OCI-LY3 (cell line): ENCODE results near the gene MTCL1.

Source experiments
- H2AFZ ChIP-seq: fragments of 200-600, 300-600 bp; shearing (Covaris generic); 2 replicates; pipeline ENCODE4 v1.6.0; 2014; ENCODE audit warnings: antibody characterized with exemption, low read depth, low read length
- H3K27ac ChIP-seq: fragments of 200-600, 300-600 bp; sonication (generic); 2 replicates; pipeline ENCODE4 v1.5.1; 2014; ENCODE audit warnings: mild to moderate bottlenecking, low read length, moderate library complexity, mixed read lengths
- H3K27me3 ChIP-seq: fragments of 200-600, 300-600 bp; sonication (generic); 2 replicates; pipeline ENCODE4 v1.6.1; 2014; ENCODE audit warnings: low read depth, low read length, mixed read lengths
- H3K36me3 ChIP-seq: fragments of 200-600, 300-600 bp; sonication (generic); replicated peaks from 2 replicates; pipeline ENCODE3; 2014; ENCODE audit warnings: low read depth, low read length, mixed read lengths
- H3K4me1 ChIP-seq: fragments of 300-600, 200-600 bp; sonication (generic); 2 replicates; pipeline ENCODE4 v1.6.1; 2014; ENCODE audit warnings: low read length, mixed read lengths
- H3K4me2 ChIP-seq: fragments of 200-600, 300-600 bp; sonication (generic); 2 replicates; pipeline ENCODE4 v1.6.1; 2014; ENCODE audit warnings: low read length, mixed read lengths
- H3K4me3 ChIP-seq: fragments of 300-600, 200-600 bp; sonication (generic); 2 replicates; pipeline ENCODE4 v1.5.1; 2014; ENCODE audit warnings: antibody characterized with exemption, mild to moderate bottlenecking, low read length, moderate library complexity
- H3K79me2 ChIP-seq: fragments of 300-600, 200-600 bp; shearing (Covaris generic); 2 replicates; pipeline ENCODE4 v1.6.1; 2014; ENCODE audit warnings: mild to moderate bottlenecking, low read length, mixed read lengths
- H3K9ac ChIP-seq: fragments of 300-600, 200-600 bp; shearing (Covaris generic); 2 replicates; pipeline ENCODE4 v1.6.0; 2014; ENCODE audit warnings: mild to moderate bottlenecking, low read length, moderate library complexity
- H3K9me3 ChIP-seq: fragments of 200-600, 300-600 bp; shearing (Covaris generic); 2 replicates; pipeline ENCODE4 v1.6.1; 2014; ENCODE audit warnings: low read length, mixed read lengths; ENCODE audit not compliant: insufficient read depth
- H4K20me1 ChIP-seq: fragments of 200-600, 300-600 bp; sonication (generic); 2 replicates; pipeline ENCODE4 v1.6.1; 2016; ENCODE audit warnings: low read length, mixed read lengths; ENCODE audit not compliant: insufficient read depth
- EZH2phosphoT487 ChIP-seq: fragments of 200-600 bp; shearing (Covaris generic); IDR thresholded peaks from 2 replicates; pipeline ENCODE4 v1.6.1; 2018; ENCODE audit warnings: antibody characterized with exemption, mixed run types, low read depth
- TF ChIP-seq, protein P1 (sequence below): fragments of 200-600, 300-600 bp; sonication (generic); IDR thresholded peaks from 2 replicates; pipeline ENCODE4 v1.5.1; 2014; ENCODE audit warnings: antibody characterized with exemption, low read length, low read depth

The MTCL1 gene

DNA sequence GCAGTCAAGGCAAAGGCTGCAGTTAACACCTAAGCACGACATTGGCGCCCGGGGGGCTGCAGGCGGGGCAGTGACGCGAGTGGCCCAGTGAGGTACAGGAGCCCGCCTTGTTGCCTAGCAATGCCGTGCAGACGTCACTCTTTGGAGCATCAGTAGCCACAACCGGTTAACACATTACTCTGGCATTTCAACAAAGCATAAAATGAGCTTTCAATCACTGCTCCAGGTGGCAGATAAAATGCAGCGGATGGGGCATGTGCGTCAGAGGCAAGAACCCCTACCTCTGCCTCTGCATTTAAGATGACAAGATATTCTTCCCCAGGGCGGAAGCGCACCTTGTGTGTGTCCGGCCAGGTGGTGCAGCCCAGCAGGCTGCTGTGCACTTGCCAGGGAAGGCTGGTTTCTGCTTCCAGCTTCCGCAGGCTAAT, 139.4 kb downstream of the MTCL1 start:
- H3K9ac ChIP-seq, result no peak overlapping the region
- H3K36me3 ChIP-seq, result no peaks in the 10 kb centered on the region
- no peak overlapping the region for H2AFZ ChIP-seq
- no peaks in the 10 kb centered on the region for H3K79me2 ChIP-seq
- H3K27ac ChIP-seq, result no peak overlapping the region
- H3K9me3 ChIP-seq, result no peaks in the 10 kb centered on the region
- TF ChIP-seq, protein P1, sequence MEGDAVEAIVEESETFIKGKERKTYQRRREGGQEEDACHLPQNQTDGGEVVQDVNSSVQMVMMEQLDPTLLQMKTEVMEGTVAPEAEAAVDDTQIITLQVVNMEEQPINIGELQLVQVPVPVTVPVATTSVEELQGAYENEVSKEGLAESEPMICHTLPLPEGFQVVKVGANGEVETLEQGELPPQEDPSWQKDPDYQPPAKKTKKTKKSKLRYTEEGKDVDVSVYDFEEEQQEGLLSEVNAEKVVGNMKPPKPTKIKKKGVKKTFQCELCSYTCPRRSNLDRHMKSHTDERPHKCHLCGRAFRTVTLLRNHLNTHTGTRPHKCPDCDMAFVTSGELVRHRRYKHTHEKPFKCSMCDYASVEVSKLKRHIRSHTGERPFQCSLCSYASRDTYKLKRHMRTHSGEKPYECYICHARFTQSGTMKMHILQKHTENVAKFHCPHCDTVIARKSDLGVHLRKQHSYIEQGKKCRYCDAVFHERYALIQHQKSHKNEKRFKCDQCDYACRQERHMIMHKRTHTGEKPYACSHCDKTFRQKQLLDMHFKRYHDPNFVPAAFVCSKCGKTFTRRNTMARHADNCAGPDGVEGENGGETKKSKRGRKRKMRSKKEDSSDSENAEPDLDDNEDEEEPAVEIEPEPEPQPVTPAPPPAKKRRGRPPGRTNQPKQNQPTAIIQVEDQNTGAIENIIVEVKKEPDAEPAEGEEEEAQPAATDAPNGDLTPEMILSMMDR, result no peak
- TF ChIP-seq EZH2phosphoT487, result no peak
- H3K4me2 ChIP-seq, result no peak overlapping the region
- no peaks in the 10 kb centered on the region for H4K20me1 ChIP-seq
- no peak overlapping the region for H3K4me3 ChIP-seq
- peaks cover 7% of the 10 kb centered on the region; the same call in 1 of the 2 replicates for H3K4me1 ChIP-seq
- 0 out of 2 replicates have a peak, but pooled peaks cover 4% of the 10 kb centered on the region for H3K27me3 ChIP-seq

DNA sequence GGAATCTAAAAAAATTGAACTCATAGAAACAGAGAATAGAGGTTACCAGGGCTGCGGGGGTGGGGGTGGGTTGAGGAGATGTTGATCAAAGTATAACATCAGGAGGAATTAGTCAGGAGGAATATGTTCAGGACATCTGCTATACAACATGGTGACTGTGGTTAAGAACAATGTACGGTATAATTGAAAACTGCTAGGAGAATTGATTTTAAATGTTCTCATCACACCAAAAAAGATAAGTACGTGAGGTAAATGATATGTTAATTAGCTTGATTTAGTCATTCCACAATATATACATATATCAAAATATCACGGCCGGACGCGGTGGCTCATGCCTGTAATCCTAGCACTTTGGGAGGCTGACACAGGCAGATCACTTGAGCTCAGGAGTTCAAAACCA, 140.2 kb downstream of the MTCL1 start:
- H3K27me3 ChIP-seq, result 0 out of 2 replicates have a peak, but pooled peaks cover 4% of the 10 kb centered on the region

DNA sequence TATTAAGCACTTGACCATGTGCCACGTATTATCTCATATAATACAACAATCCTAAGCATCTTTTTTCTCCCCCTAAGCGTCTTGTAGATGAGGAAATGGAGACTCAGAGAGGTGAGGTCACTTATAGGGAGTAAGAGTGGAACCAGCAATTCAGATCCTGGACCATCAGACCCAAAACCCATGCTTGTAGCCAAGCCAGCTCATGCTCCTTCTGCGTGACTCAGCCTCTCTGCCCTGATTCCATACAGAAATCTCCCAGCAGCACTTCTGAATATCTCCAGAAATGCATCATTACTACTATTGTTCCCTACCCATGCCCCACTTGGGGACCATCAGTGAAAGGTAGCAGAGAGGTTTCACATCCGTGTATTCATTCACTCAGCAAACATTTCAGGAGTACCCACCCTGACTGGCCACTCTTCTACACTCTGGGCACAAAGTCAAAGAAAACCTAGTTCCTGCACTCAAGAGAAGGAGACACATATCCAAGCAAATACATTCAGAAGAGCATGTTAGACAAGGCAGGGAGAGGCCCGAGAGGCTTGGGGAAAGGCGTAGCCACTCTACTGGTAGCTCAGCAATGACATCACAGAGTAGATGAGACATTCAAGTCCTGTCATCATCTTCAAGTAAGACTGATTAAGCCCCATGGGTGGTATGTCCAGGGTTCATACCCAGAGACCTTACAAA, 141.9 kb downstream of the MTCL1 start:
- Histone ChIP-seq H3K36me3 (no peaks in the 10 kb centered on the region), H3K4me3 (no peak overlapping the region), H3K9ac (no peak overlapping the region), H4K20me1 (no peaks in the 10 kb centered on the region), H2AFZ (no peak overlapping the region), H3K27ac (no peak overlapping the region), H3K4me1 (peaks cover 7% of the 10 kb centered on the region; the same call in 1 of the 2 replicates), H3K9me3 (no peaks in the 10 kb centered on the region), H3K4me2 (no peak overlapping the region), H3K79me2 (no peaks in the 10 kb centered on the region), H3K27me3 (no peaks in the 10 kb centered on the region)
- TF ChIP-seq EZH2phosphoT487, result no peak
- TF ChIP-seq, protein P1, result no peak

More for the DNA sequence above, 140.2 kb downstream of the MTCL1 start:
- Histone ChIP-seq H3K79me2 (no peaks in the 10 kb centered on the region), H3K9ac (no peak overlapping the region), H3K36me3 (no peaks in the 10 kb centered on the region), H2AFZ (no peak overlapping the region), H3K27ac (no peak overlapping the region), H3K4me2 (no peak overlapping the region), H3K4me3 (no peak overlapping the region), H3K4me1 (peaks cover 7% of the 10 kb centered on the region; the same call in 1 of the 2 replicates), H3K9me3 (no peaks in the 10 kb centered on the region), H4K20me1 (no peaks in the 10 kb centered on the region)
- TF ChIP-seq, protein P1, result no peak
- no peak for TF ChIP-seq EZH2phosphoT487

DNA sequence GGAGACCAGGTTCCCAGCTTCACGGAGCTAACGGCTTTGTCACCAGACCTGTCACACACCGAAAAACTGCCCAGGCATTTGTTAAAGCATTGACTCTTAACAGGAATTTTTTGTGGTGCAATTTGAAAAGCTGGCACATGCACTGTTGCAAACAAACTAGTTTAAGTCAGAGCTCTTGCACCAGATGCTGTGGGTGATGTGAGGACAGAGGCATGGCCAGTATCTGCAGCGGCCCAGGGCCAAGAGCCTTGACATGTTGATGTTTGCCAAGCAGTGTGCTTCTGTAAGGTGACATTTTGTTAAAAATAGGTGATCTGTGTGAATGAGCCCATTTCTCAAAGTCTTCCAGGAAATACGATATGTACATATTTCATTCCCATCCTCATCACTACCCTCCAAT, 142.5 kb downstream of the MTCL1 start:
- no peak overlapping the region for H3K4me2 ChIP-seq
- H3K36me3 ChIP-seq, result no peaks in the 10 kb centered on the region
- no peak overlapping the region for H3K9ac ChIP-seq
- TF ChIP-seq, protein P1, result no peak
- no peak for TF ChIP-seq EZH2phosphoT487
- H3K27me3 ChIP-seq, result no peaks in the 10 kb centered on the region
- no peaks in the 10 kb centered on the region for H3K79me2 ChIP-seq
- H3K4me3 ChIP-seq, result no peak overlapping the region
- H4K20me1 ChIP-seq, result no peaks in the 10 kb centered on the region
- H2AFZ ChIP-seq, result no peak overlapping the region
- no peak overlapping the region for H3K27ac ChIP-seq
- no peaks in the 10 kb centered on the region for H3K9me3 ChIP-seq
- H3K4me1 ChIP-seq, result peaks cover 7% of the 10 kb centered on the region; the same call in 1 of the 2 replicates
